Psoas muscle (tissue), 8 donors: ENCODE measurements around the gene ZBTB1. TPM values are rescaled to one million over a fixed set of nuclear protein-coding genes. Genes with fewer than 3 reads are reported as not detected.

Experiments used
- ATAC-seq, 4 donors: fragments of 200-7000 bp; cut with Tn5 transposase; one replicate each; pipeline ENCODE4 v1.9.1; 2020; ENCODE audit warnings: moderate library complexity in 3 of 4, mild to moderate bottlenecking in 2 of 4
- DNase-seq, 2 donors: peaks; one replicate each; pipeline ENCODE4 v3.0.0-alpha.2; 2020
- H3K27ac ChIP-seq: fragments of 200-600 bp; one replicate; pipeline ENCODE4 v1.8.0; 2022
- H3K27me3 ChIP-seq, 3 donors: fragments of 200-600 bp in 1 of 3; one replicate each; pipeline versions ENCODE4 v1.6.1 to v1.8.0; 2013 to 2022; ENCODE audit warnings: low read length in 2 of 3, mild to moderate bottlenecking in 2 of 3, moderate library complexity in 1 of 3; ENCODE audit not compliant: insufficient read depth in 3 of 3
- H3K36me3 ChIP-seq, 2 donors: fragments of 200-600 bp in 1 of 2; one replicate each; pipeline versions ENCODE4 v1.6.1 to v1.8.0; 2013 to 2022; ENCODE audit warnings: low read depth in 1 of 2, mild to moderate bottlenecking in 1 of 2, moderate library complexity in 1 of 2; ENCODE audit not compliant: insufficient read depth in 1 of 2
- H3K4me1 ChIP-seq: fragments of 200-600 bp; one replicate; pipeline ENCODE4 v1.8.0; 2022
- H3K4me3 ChIP-seq: fragments of 200-600 bp; one replicate; pipeline ENCODE4 v1.8.0; 2022; ENCODE audit warnings: mild to moderate bottlenecking
- H3K9me3 ChIP-seq: fragments of 200-600 bp; one replicate; pipeline ENCODE4 v1.8.0; 2022
- CTCF ChIP-seq: fragments of 200-600 bp; IDR thresholded peaks from one replicate; pipeline ENCODE4 v1.8.0; 2022; ENCODE audit warnings: antibody characterized with exemption
- WGBS, 3 donors: extraction: QIAGEN DNeasy Blood & Tissue Kit; methylation state at CpG; one replicate each; pipeline versions ENCODE4 v1.1.6 to v1.1.7; 2013; 5-methylcytosine and 5-hydroxymethylcytosine counted together
- intact Hi-C, 2 donors: fragments of 100-400 bp; cut with DNase I; formaldehyde crosslinking; loops; one replicate each; pipeline versions ENCODE4 v1.11.0 to v1.14.2; 2022
- long read RNA-seq, 2 donors: library from polyadenylated mRNA; unstranded; transcript quantifications; one replicate each; pipeline ENCODE4 v2.0.0, GENCODE V29; 2021
- polyA plus RNA-seq, 3 donors: library from polyadenylated mRNA; stranded (reverse); fragments of 200-250 nt; gene quantifications; one replicate each; pipeline ENCODE4 v1.2.3, GENCODE V29; 2013
- total RNA-seq, 4 donors: library from RNA; stranded (reverse); fragmentation: NEBNext Ultra II Directional in 2 of 4; extraction: Animal tissue kit (Norgen Biotek cat#: 25700) in 2 of 4; gene quantifications; one replicate each; pipeline versions ENCODE4 v1.2.1 to v1.2.4, GENCODE V29; 2021 to 2023
- donor health status: healthy with polysubstance abuse.
- donor health status: DM: no; HTN: no; CAD: no; lungs with moderate emphysema.
- donor health status: Bipolar disorder and iron deficiency.
- donor health status: healthy.
- donor health status: DM: yes; HTN: yes; CAD: no.
- donor health status: DM: no; HTN: no; CAD: no.
- donor health status: DM: no; HTN: no; CAD: no.
- donor health status: DM: yes; HTN: yes; CAD: no.

ZBTB1 gene
- total RNA-seq (10 to 100 TPM; 18.6 to 26.3 (median 22.7) TPM), polyA plus RNA-seq (10 to 100 TPM; 11.0 to 39.2 (median 13.8) TPM)
- long read RNA-seq, donor 1, full-length matches to known transcripts: 4 of 26 reads
- long read RNA-seq, donor 1, partial matches to known transcripts: 17 of 26 reads
- long read RNA-seq, donor 1, other reads (novel, unspliced or antisense): 5 of 26 reads
- long read RNA-seq, donor 2, partial matches to known transcripts: 18 of 29 reads
- long read RNA-seq, donor 2, other reads (novel, unspliced or antisense): 7 of 29 reads

GRCh38 chr14:64504310-64504896 lies at the start of gene ZBTB1:
ZBTB1 (plus strand) TSS chr14:64504770; CDS start chr14:64521505, 16,735 bp downstream.
- Histone ChIP-seq H3K27me3 (no peaks in the 10 kb centered on the region), H3K9me3 (no peaks in the 10 kb centered on the region), H3K4me1 (peaks cover 56% of the 10 kb centered on the region), H3K27ac (peak within 1 kb of the TSS; percentile 99), H3K4me3 (peak within 1 kb of the TSS; percentile 93), H3K36me3 (no peaks in the 10 kb centered on the region)
- TF ChIP-seq CTCF: no peak
- DNase-seq (peak; percentile 90 to 93), ATAC-seq (peak; percentile 64 to 74 (median 70))
- WGBS, 3 donors: 0% methylated on average over 35 to 63 of the region's 63 CpGs
- intact Hi-C loops: loop anchor here in 1 of 2 donors (10.0 kb wide), 1 partner anchor 160 kb away; no protein-coding TSS in a partner anchor

- H3K36me3 ChIP-seq: peaks cover 5 to 49% of the 10 kb centered on the region in 2 donors
- ATAC-seq: no peak
- 80 to 87% (median 81%) methylated on average over 4 of the region's 4 CpGs for WGBS, 3 donors
- no peak overlapping the region for H3K27ac ChIP-seq
- TF ChIP-seq CTCF: no peak
- peaks cover under 1% of the 10 kb centered on the region for H3K4me1 ChIP-seq
- H3K9me3 ChIP-seq: no peaks in the 10 kb centered on the region
- DNase-seq: no peak
- H3K27me3 ChIP-seq: no peaks in the 10 kb centered on the region
- no peak overlapping the region for H3K4me3 ChIP-seq
- intact Hi-C loops: no loop called here
Measured at GRCh38 chr14:64459405-64460136, 45.0 kb upstream of the ZBTB1 start.

- no peak for TF ChIP-seq CTCF
- intact Hi-C loops: no loop called here
- no peaks in the 10 kb centered on the region for H3K9me3 ChIP-seq
- WGBS, 3 donors: 89 to 96% (median 91%) methylated on average over 3 of the region's 3 CpGs
- no peak for ATAC-seq
- no peaks in the 10 kb centered on the region for H3K27me3 ChIP-seq
- H3K4me1 ChIP-seq: peaks cover 3% of the 10 kb centered on the region
- H3K36me3 ChIP-seq: peaks cover 5 to 33% of the 10 kb centered on the region in 2 donors
- H3K27ac ChIP-seq: no peak overlapping the region
- DNase-seq: no peak
- no peak overlapping the region for H3K4me3 ChIP-seq
Measured at GRCh38 chr14:64461221-64461620, 43.3 kb upstream of the ZBTB1 start.

GRCh38 chr14:64463195-64463594 lies 41.4 kb upstream of the ZBTB1 start:
- Histone ChIP-seq H3K4me3 (no peak overlapping the region), H3K36me3 (peaks cover 5 to 25% of the 10 kb centered on the region in 2 donors), H3K9me3 (no peaks in the 10 kb centered on the region), H3K27me3 (no peaks in the 10 kb centered on the region), H3K4me1 (peaks cover 3% of the 10 kb centered on the region), H3K27ac (no peak overlapping the region)
- no peak for TF ChIP-seq CTCF
- intact Hi-C loops: no loop called here
- 95 to 98% (median 98%) methylated on average over 2 of the region's 2 CpGs for WGBS, 3 donors
- no peak for ATAC-seq
- no peak for DNase-seq
